Measurements from ENCODE around the gene PARVG.
A peak's percentile ranks its signal among the peaks of the same experiment; 100 is the strongest.

The PARVG gene

DNA sequence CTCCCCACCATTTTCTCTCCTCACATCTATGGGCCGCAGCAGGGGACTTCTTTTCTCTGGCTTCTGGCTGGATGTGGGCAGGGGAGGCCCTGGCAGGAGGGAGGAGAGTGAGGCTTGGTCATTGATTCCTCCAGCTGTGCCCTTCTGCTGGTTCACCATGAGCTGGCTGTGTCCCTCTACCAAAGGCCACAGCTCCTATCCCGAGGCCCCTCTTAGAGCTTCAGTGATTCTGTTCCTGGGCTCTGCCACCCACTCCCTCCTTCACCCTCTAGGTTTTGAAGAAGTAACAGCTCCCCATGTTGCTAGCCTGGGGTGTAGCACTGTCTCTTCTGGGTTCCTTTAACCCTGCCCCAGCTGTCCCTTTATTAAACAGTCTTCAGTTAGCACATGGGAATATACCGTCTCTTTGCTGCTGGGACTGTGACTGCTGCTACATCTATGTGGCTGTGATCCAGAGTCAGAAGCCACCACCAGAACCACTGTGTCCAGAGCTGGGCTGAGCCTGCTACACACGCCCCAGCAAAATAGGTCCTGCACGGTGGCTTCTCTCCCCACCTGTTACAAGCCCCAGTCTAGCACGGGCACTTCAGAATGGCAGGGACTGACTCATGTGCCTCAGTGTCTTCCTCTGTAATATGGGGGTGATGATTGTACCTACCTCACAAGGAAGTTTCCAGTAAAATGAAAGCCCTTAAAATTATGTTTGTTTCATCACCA is 578 bp upstream of the PARVG start:
- DNase-seq (ENCODE audit: low read depth): no peak

DNA sequence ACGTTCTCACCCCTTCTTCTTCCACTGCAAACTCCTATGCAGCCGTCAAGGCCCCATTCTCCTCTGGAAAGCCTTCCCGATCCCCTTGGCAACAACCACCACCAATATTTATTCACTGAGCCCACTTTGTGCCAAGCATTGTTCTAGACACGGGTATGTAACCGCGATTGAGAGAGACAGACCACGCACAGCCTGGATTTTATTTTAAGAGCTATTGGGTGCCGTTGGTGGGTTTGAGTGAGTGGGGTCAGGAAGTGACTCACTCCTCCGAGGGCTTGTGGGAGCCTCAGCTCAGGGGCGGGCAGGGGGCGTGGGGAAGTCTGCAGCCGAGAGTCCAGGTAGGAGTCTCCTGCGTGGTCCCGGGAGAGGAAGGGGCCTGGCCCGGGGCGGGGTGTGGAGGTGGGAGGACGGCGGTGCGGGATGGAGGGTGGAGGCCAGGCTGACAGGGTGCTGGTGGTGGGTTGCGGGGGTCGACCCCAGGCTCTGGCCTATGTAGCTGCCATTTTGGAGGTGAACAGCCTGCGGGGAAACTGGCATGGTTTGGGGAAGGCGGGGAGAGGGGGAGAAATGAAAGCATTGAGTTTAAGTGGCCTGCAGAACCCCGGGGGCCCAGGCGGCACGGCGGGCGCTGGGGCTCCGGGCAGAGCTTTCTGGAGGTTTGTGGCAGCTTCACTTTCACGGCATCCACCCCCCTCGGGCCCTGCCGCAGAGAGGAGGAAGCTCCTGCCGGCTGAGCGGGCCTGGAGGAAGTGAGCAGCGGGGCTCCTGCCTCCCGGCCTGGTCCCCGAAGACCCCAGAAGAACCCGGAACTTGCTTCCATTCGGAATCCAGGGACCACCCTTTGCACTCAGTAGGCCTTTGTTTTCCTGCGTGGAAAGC is 547 bp downstream of the PARVG start:
- DNase-seq (ENCODE audit: low read depth): no peak

DNA sequence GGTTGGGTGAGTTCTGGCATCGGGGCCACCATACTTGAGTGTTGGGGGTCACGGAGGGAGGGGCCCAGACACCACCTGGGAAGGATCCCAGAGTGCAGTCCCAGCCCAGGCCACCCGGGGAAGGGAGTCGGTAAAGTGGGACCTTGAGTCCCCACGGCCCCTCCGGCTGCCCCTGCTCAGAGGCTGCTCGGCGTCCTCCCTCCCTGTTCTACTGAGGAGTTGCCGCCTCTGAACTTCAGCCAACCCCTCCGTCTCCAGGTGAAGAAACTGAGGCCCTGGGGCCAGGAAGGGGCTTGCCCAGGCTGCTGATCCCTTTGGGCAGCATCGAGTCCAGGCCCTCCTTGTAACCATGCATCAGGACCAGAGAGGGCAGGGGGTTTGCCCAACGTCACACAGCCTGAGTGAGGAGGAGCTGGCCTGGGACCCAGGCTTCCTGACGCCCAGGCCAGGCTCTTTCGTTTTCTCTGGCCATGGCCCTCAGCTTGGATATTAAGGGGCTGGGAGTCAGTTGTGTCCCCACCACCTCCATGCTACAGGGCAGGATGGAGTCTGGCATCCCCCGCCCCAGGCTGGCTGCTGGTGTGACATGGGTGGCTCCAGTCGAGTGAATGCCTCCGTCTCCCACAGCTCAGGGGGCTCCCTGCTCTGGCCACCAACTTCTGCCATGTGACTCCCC is 1.3 kb downstream of the PARVG start:
- DNase-seq (ENCODE audit: low read depth): no peak

DNA sequence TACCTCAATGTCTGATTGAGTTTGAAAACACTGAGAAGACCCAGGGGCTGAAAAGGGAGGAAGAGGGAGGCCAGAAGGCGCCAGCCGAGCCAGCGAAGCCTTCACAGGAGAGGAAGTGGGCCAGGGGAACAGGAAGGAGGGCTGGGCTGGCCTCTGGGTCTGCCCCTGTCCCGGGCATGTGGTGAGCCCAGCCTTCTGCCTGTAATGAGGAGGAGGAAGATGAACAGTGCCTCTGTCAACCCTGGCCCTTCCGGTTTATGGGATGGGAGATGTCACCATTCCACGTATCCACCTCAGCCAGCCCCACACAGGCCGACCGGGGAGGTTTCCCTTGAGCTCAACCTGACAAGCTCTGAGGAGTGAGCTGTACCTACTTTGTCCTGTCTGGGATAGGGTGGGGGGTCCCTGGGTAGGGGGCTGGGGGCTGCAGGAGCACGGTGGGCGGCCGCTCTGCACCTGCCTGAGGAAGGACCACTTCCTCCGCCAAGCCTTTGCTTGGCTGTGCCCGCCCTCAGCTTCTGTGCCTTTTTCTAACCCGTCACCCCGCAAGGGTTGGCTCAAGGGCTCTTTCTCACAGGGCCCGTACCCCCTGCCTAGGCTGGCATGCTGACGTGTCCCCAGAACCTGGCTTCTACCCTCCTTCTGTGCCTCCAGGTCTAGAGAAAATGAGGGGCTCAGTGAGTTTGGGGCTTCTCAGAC is 2.0 kb downstream of the PARVG start:
- DNase-seq (ENCODE audit: low read depth): no peak

DNA sequence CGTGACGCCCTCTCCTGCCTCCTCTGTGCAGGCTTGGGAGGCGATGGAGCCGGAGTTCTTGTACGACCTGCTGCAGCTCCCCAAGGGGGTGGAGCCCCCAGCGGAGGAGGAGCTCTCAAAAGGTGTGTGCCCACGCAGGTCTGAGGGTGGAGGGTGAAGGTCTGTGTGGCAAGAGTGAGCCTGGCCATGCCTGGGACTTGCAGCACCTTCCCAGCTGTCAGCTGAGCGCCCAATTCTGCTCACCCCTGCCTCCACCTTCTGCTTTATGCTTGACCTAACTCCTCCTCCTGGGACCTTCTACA is 2.5 kb downstream of the PARVG start:
- no peak for DNase-seq (ENCODE audit: low read depth)

DNA sequence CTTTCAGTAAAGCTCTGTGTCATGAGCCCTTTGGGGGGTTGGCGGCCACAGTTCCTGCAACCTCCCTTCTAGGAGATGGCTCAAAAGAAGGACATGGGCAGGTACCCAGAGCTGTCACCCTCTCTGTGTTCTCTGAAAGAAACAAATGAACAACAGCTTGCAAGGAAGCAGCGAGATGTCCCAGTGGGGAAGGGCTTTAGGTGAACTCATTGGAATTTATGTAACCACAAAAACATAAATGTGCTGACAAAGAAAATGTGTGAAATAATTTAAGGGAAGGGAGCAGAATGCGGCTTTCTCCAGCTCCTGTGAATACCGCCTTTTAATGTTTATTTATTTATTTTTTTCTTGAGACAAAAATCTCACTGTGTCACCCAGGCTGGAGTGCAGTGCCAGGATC is 3.3 kb downstream of the PARVG start:
- no peak for DNase-seq (ENCODE audit: low read depth)

DNA sequence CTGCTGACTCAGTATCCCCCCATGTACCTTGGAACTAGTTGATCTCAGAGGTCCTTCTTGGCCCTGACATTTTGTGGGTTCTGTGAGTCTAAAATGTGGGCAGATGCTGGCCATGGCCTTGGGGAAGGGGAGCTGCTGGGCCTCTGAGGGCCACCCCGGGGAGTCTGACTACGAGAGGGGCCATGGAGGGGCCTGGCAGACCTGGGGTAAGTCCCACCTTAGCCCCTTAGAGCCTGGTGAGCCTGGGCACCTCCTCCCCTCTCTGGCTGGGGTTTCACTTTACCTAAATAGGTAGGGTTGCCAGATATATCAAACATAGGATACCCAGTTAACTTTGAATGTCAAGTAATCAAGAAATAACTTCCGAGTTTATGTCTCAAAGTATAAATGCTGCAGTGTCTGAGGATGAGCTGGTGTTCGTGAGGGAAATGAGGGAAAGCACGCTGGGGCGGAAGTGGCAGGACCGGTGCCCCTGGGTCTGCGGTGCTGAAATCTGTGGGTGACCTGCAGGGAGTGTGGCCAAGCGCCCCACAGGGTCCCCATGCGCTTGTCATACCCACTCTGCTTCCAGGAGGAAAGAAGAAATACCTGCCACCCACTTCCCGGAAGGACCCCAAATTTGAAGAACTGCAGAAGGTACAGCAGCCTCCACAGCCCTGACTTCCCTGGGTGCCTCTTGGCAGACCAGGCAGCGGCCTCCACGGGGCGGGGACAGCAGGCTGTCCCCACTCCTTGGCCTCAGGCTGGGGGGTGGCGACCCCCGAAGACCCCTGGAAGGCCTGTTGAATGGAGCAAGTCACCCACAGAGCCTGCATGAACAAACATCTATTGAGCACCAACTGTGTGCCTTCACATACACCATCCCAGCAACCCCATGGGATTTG is 4.8 kb downstream of the PARVG start:
- no peak for DNase-seq (ENCODE audit: low read depth)

DNA sequence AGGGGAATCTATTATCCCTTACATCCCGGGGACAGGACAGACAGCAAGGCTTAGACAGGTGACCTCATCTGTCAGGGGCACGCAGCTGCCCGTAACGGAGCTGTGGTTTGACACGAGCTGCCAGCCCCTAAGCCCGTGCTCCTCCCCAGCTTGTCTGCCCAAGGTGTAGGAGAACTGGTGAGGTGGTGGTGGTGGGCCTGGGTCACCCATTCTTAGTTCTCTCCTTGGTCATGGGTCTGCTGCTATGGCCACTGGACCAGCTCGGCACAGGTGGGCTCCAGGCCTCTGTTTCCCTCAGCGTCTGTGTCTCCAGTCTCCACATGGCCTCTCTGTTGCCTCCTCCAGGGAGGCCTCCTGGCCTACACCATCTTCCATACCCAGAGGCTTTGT is 5.4 kb downstream of the PARVG start:
- no peak for DNase-seq (ENCODE audit: low read depth)

DNA sequence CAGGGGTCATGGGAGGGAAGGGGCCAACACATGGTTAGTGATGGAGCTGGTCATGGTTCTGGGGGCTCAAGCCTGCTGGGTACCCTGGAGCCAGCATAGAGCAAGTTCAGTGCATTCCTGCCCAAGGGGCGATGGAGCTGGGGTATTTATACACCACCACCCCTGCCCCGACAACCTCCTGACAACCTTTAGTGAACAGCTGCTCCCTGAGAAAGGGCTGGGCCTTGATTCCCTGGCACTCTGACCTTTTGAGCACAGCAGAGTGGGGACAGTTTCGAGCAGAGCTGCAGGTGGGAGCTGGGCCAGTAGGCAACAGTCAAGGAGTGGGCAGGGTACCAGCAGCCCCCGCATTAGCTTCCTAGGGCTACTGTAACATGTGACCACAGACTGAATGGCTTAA is 6.0 kb downstream of the PARVG start:
- no peak for DNase-seq (ENCODE audit: low read depth)

DNA sequence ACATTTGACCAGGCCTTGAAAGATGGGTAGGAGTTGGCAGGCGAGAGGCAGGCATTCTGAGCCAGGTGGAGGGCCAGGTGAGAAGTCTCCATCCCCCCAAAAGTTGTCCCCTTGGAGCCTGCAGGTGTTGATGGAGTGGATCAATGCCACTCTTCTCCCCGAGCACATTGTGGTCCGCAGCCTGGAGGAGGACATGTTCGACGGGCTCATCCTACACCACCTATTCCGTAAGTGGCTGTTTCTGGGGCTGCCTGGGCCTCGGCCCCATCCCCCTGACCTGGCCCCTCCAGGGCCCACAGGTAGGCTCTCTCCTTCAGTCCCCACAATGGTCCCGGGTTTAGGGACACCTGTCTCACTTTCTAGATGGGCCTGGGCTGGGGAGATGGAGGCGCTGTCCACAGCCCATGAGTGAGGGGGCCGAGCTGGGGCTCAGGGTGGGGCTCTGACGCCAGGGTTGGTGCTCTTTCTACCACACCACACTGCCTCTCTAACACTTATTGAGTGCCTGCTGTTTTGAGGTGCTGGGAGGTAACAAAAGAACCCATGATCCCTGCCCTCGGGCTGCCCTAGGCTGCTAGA is 7.0 kb downstream of the PARVG start:
- no peak for DNase-seq (ENCODE audit: low read depth)

DNA sequence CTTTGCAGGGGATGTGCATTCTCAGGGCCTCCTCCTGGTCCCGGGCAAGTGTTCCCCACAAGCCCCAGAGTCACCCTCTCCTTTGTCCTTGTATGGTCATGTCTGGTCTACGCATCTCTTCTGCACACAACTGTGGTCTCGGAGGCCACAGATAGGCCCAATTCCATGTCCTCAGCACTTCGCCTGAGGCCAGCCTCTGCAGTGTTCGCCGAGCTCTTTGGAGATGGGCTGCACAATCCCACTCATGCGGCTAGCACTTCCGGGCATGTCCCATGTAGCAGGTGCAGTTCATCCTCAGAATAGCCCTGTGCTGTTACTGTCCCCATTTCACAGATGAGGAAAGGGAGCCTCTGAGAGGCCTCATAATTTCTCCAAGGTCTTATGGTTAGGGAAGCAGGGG is 7.6 kb downstream of the PARVG start:
- DNase-seq (ENCODE audit: low read depth): no peak

DNA sequence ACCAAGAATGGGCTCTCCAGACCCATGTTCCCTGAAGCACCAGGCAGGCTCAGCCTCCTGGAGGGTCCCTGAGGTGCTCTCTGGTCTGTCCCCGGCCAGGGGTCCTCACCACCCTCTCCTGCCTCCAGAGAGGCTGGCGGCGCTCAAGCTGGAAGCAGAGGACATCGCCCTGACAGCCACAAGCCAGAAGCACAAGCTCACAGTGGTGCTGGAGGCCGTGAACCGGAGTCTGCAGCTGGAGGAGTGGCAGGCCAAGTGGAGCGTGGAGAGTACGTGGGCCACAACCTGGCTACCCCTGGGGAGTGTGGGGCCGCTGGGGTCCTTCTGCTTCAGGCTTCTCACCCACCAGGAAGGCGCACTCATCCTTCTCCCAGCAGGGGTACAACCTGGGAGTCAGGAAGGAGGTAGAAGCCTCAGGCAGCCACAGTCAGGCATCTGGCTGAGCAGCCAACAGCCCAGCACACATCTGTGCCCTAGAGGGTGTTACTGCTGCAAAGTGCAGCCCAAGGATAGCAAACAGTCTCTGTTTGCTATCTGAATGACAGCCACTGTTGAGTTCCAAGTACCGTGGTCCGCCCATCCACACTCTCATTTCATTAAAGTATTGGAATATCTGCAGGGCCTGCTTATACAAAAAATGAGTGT is 8.4 kb downstream of the PARVG start:
- no peak for DNase-seq (ENCODE audit: low read depth)

DNA sequence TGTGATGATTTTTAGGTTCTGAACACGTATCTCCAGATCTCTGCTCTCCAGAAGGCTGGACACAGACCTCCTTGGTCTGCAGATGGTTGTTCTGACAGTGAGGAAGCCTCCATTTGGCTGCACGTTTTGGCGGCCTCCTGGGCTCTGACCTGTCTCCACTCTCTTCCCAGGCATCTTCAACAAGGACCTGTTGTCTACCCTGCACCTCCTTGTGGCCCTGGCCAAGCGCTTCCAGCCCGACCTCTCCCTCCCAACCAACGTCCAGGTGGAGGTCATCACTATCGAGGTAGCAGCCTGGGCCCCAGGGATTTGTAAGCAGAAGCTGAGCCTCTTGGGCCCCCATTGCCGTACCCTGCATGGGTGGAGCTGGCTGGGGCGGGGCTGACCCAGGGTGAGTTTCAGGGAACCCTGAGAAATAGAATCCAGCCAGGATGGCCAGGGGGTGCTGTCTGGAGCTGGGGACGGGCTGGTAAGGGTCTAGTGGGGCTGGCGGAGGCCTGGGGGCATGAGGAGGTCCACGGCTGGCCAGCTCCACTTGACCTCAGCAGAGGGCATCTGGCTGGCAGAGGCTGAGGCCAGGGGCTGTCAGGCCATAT is 9.8 kb downstream of the PARVG start:
- DNase-seq (ENCODE audit: low read depth): no peak

DNA sequence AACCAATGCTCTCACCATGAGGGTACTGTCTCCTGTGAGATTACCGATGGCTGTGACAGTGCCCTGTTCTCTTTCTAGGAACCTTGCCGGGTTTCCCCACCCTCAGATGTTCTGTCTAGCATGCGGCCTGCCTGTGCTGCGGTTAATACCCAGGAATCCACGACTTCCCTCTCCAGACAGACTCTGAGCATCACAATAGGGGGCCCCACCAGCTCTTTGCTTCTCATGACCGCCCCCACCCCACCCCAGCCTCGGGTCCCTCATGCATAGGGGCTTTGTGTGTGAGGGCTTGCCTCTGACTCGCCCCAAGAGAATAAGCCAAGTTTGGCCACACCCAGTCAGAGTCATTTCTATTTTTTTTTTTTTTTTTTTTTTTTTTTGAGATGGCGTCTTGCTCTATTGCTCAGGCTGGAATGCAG is 10.3 kb downstream of the PARVG start:
- no peak for DNase-seq (ENCODE audit: low read depth)

DNA sequence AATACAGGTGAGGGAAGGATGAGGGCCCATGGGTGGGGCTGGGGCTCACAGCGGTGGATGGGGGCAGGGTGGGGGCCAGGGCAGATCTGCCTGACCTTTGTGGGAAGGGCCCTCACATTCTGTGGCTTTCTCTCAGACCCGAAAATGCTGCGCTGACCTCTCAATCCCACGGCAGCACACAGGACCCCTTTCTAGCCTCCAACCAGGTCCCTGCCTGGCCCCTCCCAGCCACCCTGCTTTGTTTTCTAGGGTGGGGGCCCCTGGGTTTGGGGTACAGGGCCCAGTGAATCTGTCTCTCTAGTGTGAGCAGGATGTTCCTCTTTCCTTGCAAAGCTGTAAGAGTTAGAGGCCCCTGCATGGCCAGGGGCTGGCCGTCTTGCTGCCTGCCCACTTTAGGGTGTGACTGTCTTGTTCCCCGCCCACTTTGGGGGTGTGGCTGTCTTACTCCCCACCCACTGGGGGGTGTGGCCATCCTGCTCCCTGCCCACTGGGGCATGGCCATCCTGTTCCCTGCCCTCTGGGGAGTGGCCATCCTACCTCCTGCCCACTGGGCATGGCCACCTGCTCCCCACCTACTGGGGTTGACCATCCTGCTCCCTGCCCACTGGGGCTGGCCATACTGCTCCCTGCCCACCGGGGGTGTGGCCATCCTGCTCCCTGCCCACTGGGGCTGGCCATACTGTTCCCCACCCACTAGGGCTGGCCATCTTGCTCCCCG is 11.5 kb downstream of the PARVG start:
- no peak for DNase-seq (ENCODE audit: low read depth)

DNA sequence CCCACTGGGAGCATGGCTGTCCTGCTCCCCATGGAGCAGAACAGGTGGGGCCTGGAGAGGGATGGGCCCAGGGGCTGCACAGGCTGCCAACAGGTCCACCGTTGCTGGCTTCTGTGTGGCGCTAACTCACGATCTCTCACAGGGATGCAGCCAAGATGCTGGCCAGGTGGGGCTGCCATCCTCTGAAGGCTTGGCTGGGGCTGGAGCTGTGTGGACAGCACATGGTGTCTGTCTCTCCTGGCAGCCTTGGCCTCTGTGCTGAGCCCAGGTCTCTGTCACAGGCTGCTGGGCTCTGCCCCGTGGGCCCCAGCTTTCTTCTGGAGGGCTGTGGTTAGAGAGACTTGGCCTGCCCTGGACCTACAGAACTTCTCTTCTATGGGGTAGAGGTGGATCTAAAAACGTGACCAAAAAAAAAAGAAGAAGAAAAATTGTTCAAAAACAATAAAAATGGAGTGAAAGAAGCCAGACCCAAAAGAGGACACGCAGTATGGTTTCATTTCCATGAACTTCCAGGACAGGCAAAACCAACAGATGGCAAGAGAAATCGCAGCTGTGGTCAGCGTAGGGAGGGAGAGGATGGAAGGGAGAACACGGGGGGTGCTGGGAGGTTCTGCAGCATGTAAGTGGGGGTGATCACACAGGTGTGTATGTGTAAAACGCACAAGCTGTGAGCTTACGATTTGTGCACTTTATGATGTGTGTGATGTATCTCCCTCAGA is 12.2 kb downstream of the PARVG start:
- no peak for DNase-seq (ENCODE audit: low read depth)

DNA sequence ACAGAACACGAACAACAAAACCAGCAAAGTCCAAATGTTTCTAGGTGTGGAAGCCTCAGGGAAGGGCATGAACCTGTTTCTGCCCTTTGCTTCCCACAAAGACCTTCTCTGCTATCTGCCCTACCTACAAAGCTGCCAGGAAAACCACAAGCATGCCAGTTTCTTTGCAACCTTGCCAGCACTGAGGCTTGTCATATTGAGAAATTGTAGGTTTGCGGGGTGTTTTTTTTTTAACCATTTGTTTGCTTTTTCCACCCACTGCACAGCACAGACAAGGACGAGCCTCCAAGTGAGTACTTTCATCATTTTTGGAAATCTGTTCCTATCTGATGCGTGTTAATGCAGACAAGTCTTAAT is 12.8 kb downstream of the PARVG start:
- peak; percentile 18 for DNase-seq (ENCODE audit: low read depth)

DNA sequence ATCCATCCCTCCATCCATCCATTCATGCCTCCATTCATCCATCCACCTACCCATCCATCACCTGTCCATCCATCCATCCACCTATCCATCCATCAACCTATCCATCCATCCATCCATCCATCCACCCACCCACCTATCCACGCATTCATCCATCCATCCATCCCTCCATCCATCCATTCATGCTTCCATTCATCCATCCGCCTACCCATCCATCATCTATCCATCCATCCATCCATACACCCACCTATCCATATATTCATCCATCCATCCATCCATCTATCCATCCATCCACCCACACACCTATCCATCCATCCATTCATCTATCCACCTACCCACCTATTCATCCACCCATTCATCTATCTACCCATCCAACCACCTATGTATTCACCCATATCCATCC is 13.8 kb downstream of the PARVG start:
- DNase-seq (ENCODE audit: low read depth): no peak

Data from amniotic epithelial cell (primary cell).